Neural cell (in vitro differentiated cells): ENCODE results near the gene BNIP3. TPM values are rescaled to one million over a fixed set of nuclear protein-coding genes. Genes with fewer than 3 reads are reported as not detected.

Experiments
- H2AFZ ChIP-seq: fragments of 200-600, 300-800 bp; sonication (generic), shearing (Covaris generic); 2 replicates; pipeline ENCODE4 v1.6.0; 2014; ENCODE audit warnings: low read depth, mild to moderate bottlenecking, antibody characterized with exemption, low read length, moderate library complexity
- H3F3A ChIP-seq: fragments of 200-600 bp; shearing (Covaris generic); 2 replicates; pipeline ENCODE4 v1.6.1; 2016; ENCODE audit warnings: mild to moderate bottlenecking, moderate library complexity, mixed read lengths, antibody characterized with exemption, low read length; ENCODE audit not compliant: insufficient read depth, poor library complexity, severe bottlenecking
- H3K27ac ChIP-seq: fragments of 200-600, 300-800 bp; sonication (generic), shearing (Covaris generic); 2 replicates; pipeline ENCODE4 v1.5.1; 2014; ENCODE audit warnings: mild to moderate bottlenecking, low read length, moderate library complexity
- H3K27me3 ChIP-seq: fragments of 300-800, 200-600 bp; sonication (generic), shearing (Covaris generic); 2 replicates; pipeline ENCODE4 v1.6.0; 2014; ENCODE audit warnings: mild to moderate bottlenecking, low read depth, low read length, moderate library complexity; ENCODE audit not compliant: insufficient read depth
- H3K36me3 ChIP-seq: fragments of 300-800, 200-600 bp; sonication (generic), shearing (Covaris generic); 2 replicates; pipeline ENCODE4 v1.5.1; 2014; ENCODE audit warnings: mild to moderate bottlenecking, antibody characterized with exemption, low read length, moderate library complexity; ENCODE audit not compliant: insufficient read depth
- H3K4me2 ChIP-seq: fragments of 300-800, 200-600 bp; sonication (generic), shearing (Covaris generic); 2 replicates; pipeline ENCODE4 v1.6.0; 2014; ENCODE audit warnings: mild to moderate bottlenecking, low read length
- H3K4me3 ChIP-seq: fragments of 300-800, 200-600 bp; sonication (generic), shearing (Covaris generic); 2 replicates; pipeline ENCODE4 v1.5.1; 2014; ENCODE audit warnings: mild to moderate bottlenecking, low read length, moderate library complexity
- H3K79me2 ChIP-seq: fragments of 200-600 bp; shearing (Covaris generic); replicated peaks from 2 replicates; pipeline ENCODE4 v1.6.0; 2014; ENCODE audit warnings: mild to moderate bottlenecking, low read length, moderate library complexity; ENCODE audit not compliant: insufficient read depth
- H3K9ac ChIP-seq: fragments of 300-800, 200-600 bp; sonication (generic), shearing (Covaris generic); 2 replicates; pipeline ENCODE4 v1.6.1; 2016; ENCODE audit warnings: mild to moderate bottlenecking, low read length, mixed read lengths
- H3K9me2 ChIP-seq: fragments of 200-600 bp; shearing (Covaris generic); 2 replicates; pipeline ENCODE4 v1.6.1; 2016; ENCODE audit warnings: mild to moderate bottlenecking, low read length, mixed read lengths; ENCODE audit not compliant: insufficient read depth
- H3K9me3 ChIP-seq: fragments of 200-600, 300-800 bp; sonication (generic), shearing (Covaris generic); 2 replicates; pipeline ENCODE4 v1.6.1; 2016; ENCODE audit warnings: mild to moderate bottlenecking, mixed run types, low read length, moderate library complexity, mixed read lengths
- H4K20me1 ChIP-seq: fragments of 200-600 bp; shearing (Covaris generic); 2 replicates; pipeline ENCODE4 v1.6.1; 2016; ENCODE audit warnings: mild to moderate bottlenecking, mixed run types; ENCODE audit not compliant: insufficient read depth
- CTCF ChIP-seq: fragments of 450-650 bp; IDR thresholded peaks from 2 replicates; pipeline ENCODE4 v1.5.1; 2014; ENCODE audit warnings: antibody characterized with exemption, mild to moderate bottlenecking, moderate library complexity; ENCODE audit not compliant: poor library complexity, severe bottlenecking
- EP300 ChIP-seq: fragments of 450-650 bp; conservative IDR thresholded peaks from 2 replicates; pipeline ENCODE4 v1.6.1; 2014; ENCODE audit warnings: antibody characterized with exemption, mild to moderate bottlenecking, moderate library complexity; ENCODE audit not compliant: poor library complexity, severe bottlenecking
- EZH2 ChIP-seq: fragments of 200-600, 300-800 bp; shearing (Covaris generic), sonication (generic); IDR thresholded peaks from 2 replicates; pipeline ENCODE4 v1.6.1; 2014; ENCODE audit warnings: antibody characterized with exemption, low read length, borderline replicate concordance, mild to moderate bottlenecking; ENCODE audit not compliant: insufficient read depth, poor library complexity, severe bottlenecking
- MXI1 ChIP-seq: fragments of 450-650 bp; conservative IDR thresholded peaks from 2 replicates; pipeline ENCODE4 v1.6.1; 2014; ENCODE audit warnings: antibody characterized with exemption, mild to moderate bottlenecking; ENCODE audit not compliant: poor library complexity, severe bottlenecking
- POLR2AphosphoS5 ChIP-seq: IDR thresholded peaks from 2 replicates; pipeline ENCODE4 v1.6.1; 2012
- RAD21 ChIP-seq: fragments of 450-650 bp; conservative IDR thresholded peaks from 2 replicates; pipeline ENCODE4 v1.6.1; 2014; ENCODE audit warnings: antibody characterized with exemption, mild to moderate bottlenecking, moderate library complexity
- REST ChIP-seq: IDR thresholded peaks from 2 replicates; pipeline ENCODE4 v1.6.1; 2012; ENCODE audit warnings: borderline replicate concordance
- SMC3 ChIP-seq: fragments of 450-650 bp; conservative IDR thresholded peaks from 2 replicates; pipeline ENCODE4 v1.6.1; 2014; ENCODE audit warnings: antibody characterized with exemption, mild to moderate bottlenecking, moderate library complexity; ENCODE audit not compliant: poor library complexity
- TAF1 ChIP-seq: IDR thresholded peaks from 2 replicates; pipeline ENCODE4 v1.6.1; 2012; ENCODE audit warnings: low read depth
- polyA plus RNA-seq: library from polyadenylated mRNA; depleted of rRNA; stranded (reverse); fragments of >200 nt; gene quantifications from 2 replicates; pipeline ENCODE4 v1.2.3, GENCODE V29; 2014

The BNIP3 gene
- polyA plus RNA-seq, 1 donor from 2014 or later = 77.1 TPM

- TF ChIP-seq REST (no peak), EZH2 (no peak)
These were observed 9.2 kb downstream of the BNIP3 start (continued) for GRCh38 chr10:131972474-131973071.

GRCh38 chr10:131971591-131971990 lies 10.1 kb downstream of the BNIP3 start:
- Histone ChIP-seq H4K20me1 (peaks cover 5% of the 10 kb centered on the region), H3K27ac (no peak overlapping the region), H3K27me3 (no peaks in the 10 kb centered on the region), H3K36me3 (peaks cover 5% of the 10 kb centered on the region), H3K4me2 (no peak overlapping the region), H3K9me3 (no peaks in the 10 kb centered on the region), H3K9ac (no peak overlapping the region), H3F3A (no peaks in the 10 kb centered on the region), H3K9me2 (no peaks in the 10 kb centered on the region), H3K4me3 (no peak overlapping the region), H3K79me2 (peaks cover 5% of the 10 kb centered on the region), H2AFZ (no peak overlapping the region)
- TF ChIP-seq RAD21 = no peak

GRCh38 chr10:131970946-131971345 lies 10.8 kb downstream of the BNIP3 start:
- Histone ChIP-seq H3K9me2 (no peaks in the 10 kb centered on the region), H3K79me2 (peaks cover 5% of the 10 kb centered on the region), H3K27me3 (no peaks in the 10 kb centered on the region), H3K9ac (no peak overlapping the region), H3K36me3 (peaks cover 5% of the 10 kb centered on the region), H2AFZ (no peak overlapping the region), H3K4me3 (no peak overlapping the region), H3K9me3 (no peaks in the 10 kb centered on the region), H3K4me2 (no peak overlapping the region), H3K27ac (no peak overlapping the region), H4K20me1 (peaks cover 5% of the 10 kb centered on the region), H3F3A (no peaks in the 10 kb centered on the region)
- TF ChIP-seq REST (no peak), EP300 (no peak), POLR2AphosphoS5 (no peak), RAD21 (no peak), TAF1 (no peak), CTCF (no peak), MXI1 (no peak), SMC3 (no peak), EZH2 (no peak)
